Stimulated activated CD4-positive, alpha-beta T cell treated with anti-CD3 and anti-CD28 coated beads, Interleukin-2, amount 100 ng/mL, for 48 hours (primary cell): ENCODE results near the gene C19orf38.

Source experiments
- DNase-seq, 2 donors: peaks; one replicate each; pipeline ENCODE4 v3.0.0-alpha.2; 2020

The C19orf38 gene

DNA sequence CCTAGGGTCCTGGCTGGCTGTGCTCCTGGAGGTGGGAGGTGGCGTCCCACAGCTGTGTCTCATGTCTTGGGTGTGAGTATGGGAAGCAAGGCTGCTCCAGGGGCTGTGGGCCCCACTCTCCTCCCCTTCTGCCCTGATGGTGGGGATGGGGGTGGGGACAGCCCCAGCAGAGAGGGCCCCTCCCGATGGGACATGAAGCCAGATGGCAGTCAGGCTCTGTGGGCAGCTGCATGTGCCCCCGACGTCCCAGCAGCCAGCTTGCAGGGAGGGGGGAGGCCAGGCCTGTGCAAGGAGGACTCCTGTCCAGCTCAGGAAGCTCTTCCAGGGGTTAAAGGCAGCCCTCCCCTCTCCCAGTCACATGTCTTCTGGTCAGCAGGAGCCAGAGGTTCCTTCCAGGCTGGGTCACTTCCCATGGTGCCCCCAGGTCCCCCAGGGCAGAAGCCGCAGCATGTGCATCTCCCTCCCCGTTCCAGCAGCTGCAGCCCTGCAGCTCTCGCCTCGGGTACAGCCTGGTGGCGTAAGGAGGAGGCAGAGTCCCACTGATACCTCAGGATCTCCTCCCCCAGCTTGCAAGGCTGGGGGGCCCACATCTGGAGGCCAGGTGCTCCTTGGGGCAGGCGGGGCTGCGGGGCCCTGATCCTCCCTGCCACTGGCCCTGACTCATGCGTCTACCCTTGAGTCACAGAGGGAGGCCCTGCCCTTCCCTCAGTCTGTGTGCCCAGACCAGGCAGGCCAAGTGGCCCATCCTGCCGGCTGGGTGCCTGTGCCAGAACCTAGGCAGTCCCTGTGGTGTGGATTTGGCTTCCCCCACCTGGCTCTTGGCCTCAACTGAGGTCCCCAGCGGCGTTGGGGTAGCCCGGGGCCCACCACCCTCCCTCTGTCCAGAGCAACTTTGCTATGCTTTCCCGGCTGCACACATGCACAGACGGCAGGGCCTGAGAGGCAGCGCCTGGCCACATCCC is 67.2 kb downstream of the C19orf38 start:
- DNase-seq, result no peak

DNA sequence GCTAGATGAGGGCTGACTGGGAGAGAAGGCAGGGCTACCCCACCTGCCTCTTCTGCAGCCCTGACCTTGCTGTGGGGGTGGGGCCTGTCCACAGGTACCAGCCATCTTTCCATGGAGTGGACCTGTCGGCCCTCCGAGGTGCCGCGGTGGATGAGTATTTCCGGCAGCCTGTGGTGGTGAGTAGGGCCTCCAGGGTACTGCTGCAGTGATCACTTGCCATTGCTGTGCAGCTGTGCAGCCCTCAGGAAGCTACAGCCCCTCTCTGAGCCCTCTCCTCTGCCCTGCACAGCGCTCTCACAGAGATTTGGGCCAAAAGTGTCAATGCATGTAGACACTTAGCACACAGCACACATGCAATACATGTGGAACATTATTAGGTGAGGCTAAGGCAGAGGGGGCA is 68.4 kb downstream of the C19orf38 start:
- no peak for DNase-seq

DNA sequence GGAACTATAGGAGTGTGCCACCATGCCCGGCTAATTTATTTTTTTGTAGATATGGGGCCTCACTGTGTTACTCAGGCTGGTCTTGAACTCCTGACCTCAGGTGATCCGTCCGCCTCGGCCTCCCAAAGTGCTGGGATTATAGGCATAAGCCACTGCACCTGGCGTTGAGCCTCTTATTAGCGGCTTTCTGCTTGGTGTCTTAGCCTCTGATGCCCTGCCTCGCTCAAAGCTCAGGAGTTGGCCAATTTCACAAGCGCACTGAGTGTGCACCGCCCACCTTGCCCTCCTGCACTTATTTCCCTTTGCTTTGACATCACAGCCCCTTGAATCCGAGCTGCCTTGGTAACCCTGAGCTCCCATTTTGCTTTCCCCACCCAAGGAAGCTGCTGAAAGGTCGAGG is 70.1 kb downstream of the C19orf38 start:
- DNase-seq, result no peak
